CD4-positive, alpha-beta T cell treated with Interleukin-6 at 100 ng/mL for 8 hours (primary cell): ENCODE results near the gene CST5.
"Not testable (repeated sequence)": the region's sequence is repeated elsewhere in the genome, so short reads cannot be mapped to it uniquely, and the experiment has no call there.

Experiments used
- DNase-seq: peaks from one replicate; pipeline ENCODE4 v3.0.0-alpha.2; 2020; ENCODE audit warnings: mixed read lengths, low spot score

CST5 gene

GRCh38 chr20:23841693-23842092, 37.9 kb downstream of the CST5 start:
- no peak for DNase-seq

- DNase-seq, result no peak
Observed at GRCh38 chr20:23835716-23836115, 43.8 kb downstream of the CST5 start.

GRCh38 chr20:23832775-23833513, 46.6 kb downstream of the CST5 start:
- no peak for DNase-seq

- not testable (repeated sequence) for DNase-seq
Observed at GRCh38 chr20:23831961-23832360, 47.6 kb downstream of the CST5 start.

GRCh38 chr20:23826541-23827021, 53.0 kb downstream of the CST5 start, which contains the start of gene CST2:
Gene CST2 (minus strand): TSS chr20:23826729. CDS start chr20:23826660, 69 bp downstream.
- no peak for DNase-seq
